KMS-11 (cell line): ENCODE measurements around the gene DPF3.

Experiments
- H2AFZ ChIP-seq: fragments of 200-600 bp; sonication (generic); 2 replicates; pipeline ENCODE4 v1.6.1; 2016; ENCODE audit warnings: antibody characterized with exemption, mixed run types, low read depth
- H3K27ac ChIP-seq: fragments of 200-600 bp; sonication (generic); 2 replicates; pipeline ENCODE4 v1.6.1; 2016; ENCODE audit warnings: mild to moderate bottlenecking, mixed run types
- H3K27me3 ChIP-seq: fragments of 200-600 bp; sonication (generic); 2 replicates; pipeline ENCODE4 v1.6.1; 2017; ENCODE audit warnings: mild to moderate bottlenecking, low read depth, mixed run types, moderate library complexity; ENCODE audit not compliant: insufficient read depth
- H3K36me3 ChIP-seq: fragments of 200-600 bp; sonication (generic); 2 replicates; pipeline ENCODE4 v1.6.1; 2017; ENCODE audit warnings: mild to moderate bottlenecking, mixed run types; ENCODE audit not compliant: insufficient read depth
- H3K4me1 ChIP-seq: fragments of 200-600 bp; sonication (generic); 2 replicates; pipeline ENCODE4 v1.6.1; 2016; ENCODE audit warnings: mild to moderate bottlenecking, low read depth, mixed run types; ENCODE audit not compliant: poor library complexity, severe bottlenecking
- H3K4me2 ChIP-seq: fragments of 200-600 bp; sonication (generic); 2 replicates; pipeline ENCODE4 v1.7.0; 2016; ENCODE audit warnings: mild to moderate bottlenecking, mixed run types
- H3K4me3 ChIP-seq: fragments of 200-600 bp; sonication (generic); IDR thresholded peaks from 2 replicates; pipeline ENCODE4 v1.6.1; 2017; ENCODE audit warnings: low read depth, low read length, mixed read lengths; ENCODE audit not compliant: insufficient read depth
- H3K79me2 ChIP-seq: fragments of 200-600 bp; sonication (generic); 2 replicates; pipeline ENCODE4 v1.6.1; 2016; ENCODE audit warnings: low read depth, mixed run types; ENCODE audit not compliant: insufficient read depth
- H3K9ac ChIP-seq: fragments of 200-600 bp; sonication (generic); 2 replicates; pipeline ENCODE4 v1.6.1; 2016; ENCODE audit warnings: mild to moderate bottlenecking, mixed run types
- H4K20me1 ChIP-seq: fragments of 200-600 bp; sonication (generic); 2 replicates; pipeline ENCODE4 v1.6.1; 2016; ENCODE audit warnings: mild to moderate bottlenecking, mixed run types; ENCODE audit not compliant: insufficient read depth
- TF ChIP-seq, protein P1 (sequence below): fragments of 200-600 bp; sonication (generic); conservative IDR thresholded peaks from 2 replicates; pipeline ENCODE4 v1.6.1; 2017; ENCODE audit warnings: low read depth, mild to moderate bottlenecking, antibody characterized with exemption, low read length, moderate library complexity, mixed read lengths

Gene DPF3

GRCh38 chr14:72818998-72819397 lies 74.9 kb downstream of the DPF3 start:
- Histone ChIP-seq H3K27me3 (no peaks in the 10 kb centered on the region), H3K36me3 (no peaks in the 10 kb centered on the region), H4K20me1 (no peaks in the 10 kb centered on the region), H3K4me1 (no peaks in the 10 kb centered on the region), H3K4me2 (no peak overlapping the region), H3K79me2 (no peaks in the 10 kb centered on the region), H3K27ac (no peak overlapping the region), H2AFZ (no peak overlapping the region), H3K9ac (no peak overlapping the region), H3K4me3 (no peak overlapping the region)
- TF ChIP-seq, protein P1, sequence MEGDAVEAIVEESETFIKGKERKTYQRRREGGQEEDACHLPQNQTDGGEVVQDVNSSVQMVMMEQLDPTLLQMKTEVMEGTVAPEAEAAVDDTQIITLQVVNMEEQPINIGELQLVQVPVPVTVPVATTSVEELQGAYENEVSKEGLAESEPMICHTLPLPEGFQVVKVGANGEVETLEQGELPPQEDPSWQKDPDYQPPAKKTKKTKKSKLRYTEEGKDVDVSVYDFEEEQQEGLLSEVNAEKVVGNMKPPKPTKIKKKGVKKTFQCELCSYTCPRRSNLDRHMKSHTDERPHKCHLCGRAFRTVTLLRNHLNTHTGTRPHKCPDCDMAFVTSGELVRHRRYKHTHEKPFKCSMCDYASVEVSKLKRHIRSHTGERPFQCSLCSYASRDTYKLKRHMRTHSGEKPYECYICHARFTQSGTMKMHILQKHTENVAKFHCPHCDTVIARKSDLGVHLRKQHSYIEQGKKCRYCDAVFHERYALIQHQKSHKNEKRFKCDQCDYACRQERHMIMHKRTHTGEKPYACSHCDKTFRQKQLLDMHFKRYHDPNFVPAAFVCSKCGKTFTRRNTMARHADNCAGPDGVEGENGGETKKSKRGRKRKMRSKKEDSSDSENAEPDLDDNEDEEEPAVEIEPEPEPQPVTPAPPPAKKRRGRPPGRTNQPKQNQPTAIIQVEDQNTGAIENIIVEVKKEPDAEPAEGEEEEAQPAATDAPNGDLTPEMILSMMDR: no peak

DNA sequence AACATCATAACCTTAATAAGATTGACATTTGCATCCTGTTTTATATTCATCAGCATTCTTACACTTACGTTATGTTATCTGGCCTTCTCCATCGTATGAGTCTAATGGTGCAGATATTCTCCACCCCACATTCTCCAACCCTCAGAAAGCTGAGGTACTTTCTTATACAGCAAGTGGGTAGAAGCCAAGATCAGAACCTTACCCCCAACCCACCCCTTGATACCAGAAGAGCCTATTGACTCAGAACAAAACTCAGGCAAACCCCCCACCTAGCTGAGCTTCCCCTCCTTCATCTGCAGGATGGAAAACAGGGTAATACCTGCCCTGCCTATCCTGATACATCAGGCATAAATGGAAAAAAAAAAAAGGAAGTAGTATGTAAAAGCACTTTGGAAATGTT lies 77.6 kb downstream of the DPF3 start:
- H3K9ac ChIP-seq: no peak overlapping the region
- H4K20me1 ChIP-seq: no peaks in the 10 kb centered on the region
- no peaks in the 10 kb centered on the region for H3K4me1 ChIP-seq
- no peaks in the 10 kb centered on the region for H3K79me2 ChIP-seq
- TF ChIP-seq, protein P1: no peak
- H2AFZ ChIP-seq: no peak overlapping the region
- H3K27ac ChIP-seq: no peak overlapping the region
- H3K36me3 ChIP-seq: no peaks in the 10 kb centered on the region
- H3K4me2 ChIP-seq: no peak overlapping the region
- H3K27me3 ChIP-seq: no peaks in the 10 kb centered on the region
- no peak overlapping the region for H3K4me3 ChIP-seq

GRCh38 chr14:72815430-72815829 lies 78.5 kb downstream of the DPF3 start:
- no peak overlapping the region for H3K4me3 ChIP-seq
- no peaks in the 10 kb centered on the region for H3K4me1 ChIP-seq
- H3K27ac ChIP-seq: no peak overlapping the region
- TF ChIP-seq, protein P1: no peak
- no peak overlapping the region for H3K4me2 ChIP-seq
- no peaks in the 10 kb centered on the region for H3K27me3 ChIP-seq
- H4K20me1 ChIP-seq: no peaks in the 10 kb centered on the region
- H3K9ac ChIP-seq: no peak overlapping the region
- H3K36me3 ChIP-seq: no peaks in the 10 kb centered on the region
- no peaks in the 10 kb centered on the region for H3K79me2 ChIP-seq
- no peak overlapping the region for H2AFZ ChIP-seq

GRCh38 chr14:72812292-72812851 lies 81.5 kb downstream of the DPF3 start:
- H3K79me2 ChIP-seq: no peaks in the 10 kb centered on the region
- no peak overlapping the region for H3K4me2 ChIP-seq
- H3K36me3 ChIP-seq: no peaks in the 10 kb centered on the region
- no peak overlapping the region for H2AFZ ChIP-seq
- no peak overlapping the region for H3K9ac ChIP-seq
- H3K4me3 ChIP-seq: no peak overlapping the region
- no peaks in the 10 kb centered on the region for H3K27me3 ChIP-seq
- H3K27ac ChIP-seq: no peak overlapping the region
- no peaks in the 10 kb centered on the region for H4K20me1 ChIP-seq
- TF ChIP-seq, protein P1: no peak
- H3K4me1 ChIP-seq: no peaks in the 10 kb centered on the region

DNA sequence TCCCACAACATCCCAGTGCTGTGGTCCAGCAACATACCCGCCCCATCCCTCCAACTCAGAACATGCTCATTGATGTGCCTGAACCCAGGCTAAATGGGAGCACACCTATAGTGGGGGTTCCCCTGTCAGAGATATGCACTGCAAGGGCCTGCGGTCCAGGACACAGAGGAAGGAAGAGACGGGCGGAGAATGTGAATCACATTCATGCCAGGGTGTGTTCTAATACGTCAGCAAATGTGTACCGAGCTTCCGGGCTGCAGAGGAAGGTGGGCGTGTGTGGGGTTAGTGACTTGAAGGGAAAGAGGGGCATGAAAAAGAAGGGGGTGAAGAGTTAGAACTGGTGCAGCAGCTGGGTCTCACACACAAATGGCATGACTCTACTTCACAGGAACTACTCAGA lies 83.7 kb downstream of the DPF3 start:
- Histone ChIP-seq H3K27ac (no peak overlapping the region), H3K4me2 (no peak overlapping the region), H3K4me1 (no peaks in the 10 kb centered on the region), H3K79me2 (no peaks in the 10 kb centered on the region), H2AFZ (no peak overlapping the region), H3K9ac (no peak overlapping the region), H3K27me3 (no peaks in the 10 kb centered on the region), H4K20me1 (no peaks in the 10 kb centered on the region), H3K36me3 (no peaks in the 10 kb centered on the region), H3K4me3 (no peak overlapping the region)
- TF ChIP-seq, protein P1: no peak
